Loucy (cell line): ENCODE results near the gene LPGAT1.
A peak's percentile ranks its signal among the peaks of the same experiment; 100 is the strongest.

Experiments
- H2AFZ ChIP-seq: fragments of 200-600 bp; sonication (generic); 2 replicates; pipeline ENCODE4 v1.6.0; 2016; ENCODE audit warnings: antibody characterized with exemption, mild to moderate bottlenecking, low read length, moderate library complexity
- H3F3A ChIP-seq: fragments of 200-600 bp; 2 replicates; pipeline ENCODE4 v1.6.0; 2016; ENCODE audit warnings: antibody characterized with exemption, low read depth, mild to moderate bottlenecking
- H3K27me3 ChIP-seq: fragments of 200-600 bp; sonication (generic); 2 replicates; pipeline ENCODE4 v1.6.1; 2014; ENCODE audit warnings: low read length, mild to moderate bottlenecking; ENCODE audit not compliant: insufficient read depth, poor library complexity, severe bottlenecking
- H3K36me3 ChIP-seq: fragments of 200-600 bp; sonication (generic); 2 replicates; pipeline ENCODE4 v1.6.1; 2016; ENCODE audit warnings: low read length; ENCODE audit not compliant: insufficient read depth
- H3K4me1 ChIP-seq: fragments of 200-600 bp; sonication (generic); 2 replicates; pipeline ENCODE4 v1.5.1; 2014; ENCODE audit warnings: low read length, mild to moderate bottlenecking; ENCODE audit not compliant: insufficient read depth, poor library complexity, severe bottlenecking
- H3K4me2 ChIP-seq: fragments of 200-600 bp; sonication (generic); 2 replicates; pipeline ENCODE4 v1.6.0; 2014; ENCODE audit warnings: antibody characterized with exemption, low read length, low read depth, mild to moderate bottlenecking; ENCODE audit not compliant: poor library complexity, severe bottlenecking
- H3K4me3 ChIP-seq: fragments of 200-600 bp; sonication (generic); 2 replicates; pipeline ENCODE4 v1.5.1; 2014; ENCODE audit warnings: low read length, mild to moderate bottlenecking, mixed read lengths; ENCODE audit not compliant: poor library complexity, severe bottlenecking
- H3K79me2 ChIP-seq: fragments of 200-600 bp; sonication (generic); 2 replicates; pipeline ENCODE4 v1.6.1; 2014; ENCODE audit warnings: low read length; ENCODE audit not compliant: insufficient read depth
- H3K9ac ChIP-seq: fragments of 200-600 bp; sonication (generic); 2 replicates; pipeline ENCODE4 v1.6.0; 2014; ENCODE audit warnings: mild to moderate bottlenecking, low read depth, low read length, moderate library complexity; ENCODE audit not compliant: poor library complexity, severe bottlenecking
- H3K9me2 ChIP-seq: fragments of 200-600 bp; sonication (generic); replicated peaks from 2 replicates; pipeline ENCODE4 v1.6.1; 2016; ENCODE audit warnings: low read depth, low read length, mixed read lengths
- H3K9me3 ChIP-seq: fragments of 200-600 bp; sonication (generic); 2 replicates; pipeline ENCODE4 v1.6.1; 2014; ENCODE audit warnings: mild to moderate bottlenecking, antibody characterized with exemption, low read length, low read depth; ENCODE audit not compliant: insufficient read depth
- H4K20me1 ChIP-seq: fragments of 200-600 bp; sonication (generic); 2 replicates; pipeline ENCODE4 v1.6.0; 2014; ENCODE audit warnings: antibody characterized with exemption, low read length, mild to moderate bottlenecking; ENCODE audit not compliant: insufficient read depth, poor library complexity, severe bottlenecking
- EZH2phosphoT487 ChIP-seq: fragments of 200-600 bp; IDR thresholded peaks from 2 replicates; pipeline ENCODE4 v1.6.1; 2018; ENCODE audit warnings: antibody characterized with exemption, mild to moderate bottlenecking, moderate library complexity, borderline replicate concordance
- TF ChIP-seq, protein P1 (sequence below): fragments of 200-600 bp; sonication (generic); conservative IDR thresholded peaks from 2 replicates; pipeline ENCODE4 v1.5.1; 2014; ENCODE audit warnings: mild to moderate bottlenecking, antibody characterized with exemption, low read length

LPGAT1 gene

DNA sequence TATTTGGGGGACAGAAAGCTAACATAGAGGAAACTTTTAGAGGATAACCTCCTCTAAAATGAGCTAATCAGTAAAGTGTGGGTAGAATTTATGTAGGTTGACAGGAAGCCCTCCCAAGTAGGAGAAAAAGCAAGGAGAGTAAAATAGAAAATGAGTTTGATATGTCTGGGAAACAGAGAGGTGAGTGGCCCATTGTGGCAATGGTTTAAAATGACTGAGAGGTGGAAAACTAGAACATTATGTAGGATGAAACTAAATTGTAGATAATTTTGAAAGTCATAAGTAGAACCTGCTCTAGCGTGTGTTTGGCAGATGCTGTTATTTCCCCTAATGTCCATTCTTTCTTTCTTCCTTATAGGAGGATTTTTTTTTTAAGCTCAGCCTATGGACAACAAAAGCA is 8.5 kb upstream of the LPGAT1 start:
- Histone ChIP-seq H3K9me3 (no peaks in the 10 kb centered on the region), H3K36me3 (no peaks in the 10 kb centered on the region), H4K20me1 (no peaks in the 10 kb centered on the region), H2AFZ (no peak overlapping the region; the same call in 1 of the 2 replicates), H3K9ac (no peak overlapping the region), H3K27me3 (no peaks in the 10 kb centered on the region), H3F3A (no peaks in the 10 kb centered on the region), H3K79me2 (no peaks in the 10 kb centered on the region), H3K4me2 (no peak overlapping the region), H3K9me2 (no peaks in the 10 kb centered on the region), H3K4me1 (peaks cover 14% of the 10 kb centered on the region), H3K4me3 (no peak overlapping the region)
- TF ChIP-seq EZH2phosphoT487 = no peak
- TF ChIP-seq, protein P1, sequence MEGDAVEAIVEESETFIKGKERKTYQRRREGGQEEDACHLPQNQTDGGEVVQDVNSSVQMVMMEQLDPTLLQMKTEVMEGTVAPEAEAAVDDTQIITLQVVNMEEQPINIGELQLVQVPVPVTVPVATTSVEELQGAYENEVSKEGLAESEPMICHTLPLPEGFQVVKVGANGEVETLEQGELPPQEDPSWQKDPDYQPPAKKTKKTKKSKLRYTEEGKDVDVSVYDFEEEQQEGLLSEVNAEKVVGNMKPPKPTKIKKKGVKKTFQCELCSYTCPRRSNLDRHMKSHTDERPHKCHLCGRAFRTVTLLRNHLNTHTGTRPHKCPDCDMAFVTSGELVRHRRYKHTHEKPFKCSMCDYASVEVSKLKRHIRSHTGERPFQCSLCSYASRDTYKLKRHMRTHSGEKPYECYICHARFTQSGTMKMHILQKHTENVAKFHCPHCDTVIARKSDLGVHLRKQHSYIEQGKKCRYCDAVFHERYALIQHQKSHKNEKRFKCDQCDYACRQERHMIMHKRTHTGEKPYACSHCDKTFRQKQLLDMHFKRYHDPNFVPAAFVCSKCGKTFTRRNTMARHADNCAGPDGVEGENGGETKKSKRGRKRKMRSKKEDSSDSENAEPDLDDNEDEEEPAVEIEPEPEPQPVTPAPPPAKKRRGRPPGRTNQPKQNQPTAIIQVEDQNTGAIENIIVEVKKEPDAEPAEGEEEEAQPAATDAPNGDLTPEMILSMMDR = no peak

- peak overlapping the region; percentile 37 for H3K4me2 ChIP-seq
- H3F3A ChIP-seq = peaks cover 7% of the 10 kb centered on the region; the same call in 1 of the 2 replicates
- H2AFZ ChIP-seq = 0 out of 2 replicates have a peak overlapping the region, but pooled peaks have one; percentile 31
- H3K36me3 ChIP-seq = no peaks in the 10 kb centered on the region
- no peaks in the 10 kb centered on the region for H3K9me3 ChIP-seq
- peaks cover 16% of the 10 kb centered on the region for H3K79me2 ChIP-seq
- no peak for TF ChIP-seq EZH2phosphoT487
- TF ChIP-seq, protein P1 = no peak
- no peak overlapping the region for H3K4me3 ChIP-seq
- H3K27me3 ChIP-seq = no peaks in the 10 kb centered on the region
- H3K9me2 ChIP-seq = no peaks in the 10 kb centered on the region
- peaks cover 9% of the 10 kb centered on the region for H4K20me1 ChIP-seq
- peaks cover 30% of the 10 kb centered on the region for H3K4me1 ChIP-seq
- H3K9ac ChIP-seq = no peak overlapping the region
These were observed 2.7 kb upstream of the LPGAT1 start for GRCh38 chr1:211833174-211833820.

DNA sequence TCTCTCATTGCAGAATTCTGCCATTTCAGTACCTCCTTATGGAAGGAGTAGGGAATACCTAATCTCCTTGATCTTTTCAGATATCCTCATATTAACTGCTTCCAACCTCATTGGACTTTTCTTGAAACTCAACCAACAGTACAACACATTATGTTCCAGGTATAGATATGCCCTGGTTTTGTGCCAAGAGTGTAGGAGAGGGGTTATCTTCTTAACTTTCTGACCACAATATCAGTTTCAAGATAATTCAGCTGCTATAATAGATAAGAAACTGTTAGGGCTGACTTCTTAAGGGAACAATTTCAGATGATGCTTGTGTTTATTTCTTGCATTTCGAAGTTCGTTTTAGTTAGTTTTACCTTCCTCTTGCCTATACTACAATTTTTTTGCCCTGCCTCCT is 2.1 kb upstream of the LPGAT1 start:
- no peak for TF ChIP-seq EZH2phosphoT487
- TF ChIP-seq, protein P1 = no peak
- Histone ChIP-seq H3K79me2 (peaks cover 21% of the 10 kb centered on the region), H3K4me3 (no peak overlapping the region), H4K20me1 (peaks cover 10% of the 10 kb centered on the region), H3F3A (peaks cover 7% of the 10 kb centered on the region; the same call in 1 of the 2 replicates), H3K9me2 (no peaks in the 10 kb centered on the region), H3K4me2 (peak overlapping the region; percentile 37), H2AFZ (no peak overlapping the region), H3K9me3 (no peaks in the 10 kb centered on the region), H3K27me3 (no peaks in the 10 kb centered on the region), H3K9ac (no peak overlapping the region), H3K4me1 (peaks cover 35% of the 10 kb centered on the region), H3K36me3 (no peaks in the 10 kb centered on the region)
